Vagina (tissue), 1 donor: ENCODE results near the gene ACE2. TPM values are rescaled to one million over a fixed set of nuclear protein-coding genes. Genes with fewer than 3 reads are reported as not detected.

Experiments
- total RNA-seq: library from RNA; depleted of rRNA; stranded (reverse); fragments of >200 nt; gene quantifications from one replicate; pipeline ENCODE4 v1.2.3, GENCODE V29; 2016

Gene ACE2
- total RNA-seq, 1 donor from 2014 or later: 0.49 TPM

Other genes starting within 250 kb of the ACE2 start
- gene VEGFD, start 216.5 kb downstream of the ACE2 start, total RNA-seq: 5.4 TPM
- 24.1 TPM for gene PIR, start 107.6 kb downstream of the ACE2 start, total RNA-seq
- gene BMX, start 100.2 kb downstream of the ACE2 start, total RNA-seq: 2.0 TPM
- gene CLTRN, start 63.8 kb upstream of the ACE2 start, total RNA-seq: not detected
- gene CA5B, start 137.3 kb upstream of the ACE2 start, total RNA-seq: 24.6 TPM
- gene ZRSR2, start 189.5 kb upstream of the ACE2 start, total RNA-seq: 12.5 TPM